Measurements from ENCODE around the gene NAT10.

The NAT10 gene

GRCh38 chr11:34188181-34188580 lies 82.8 kb downstream of the NAT10 start:
- DNase-seq (ENCODE audit: low read depth in 3 of 3), result no peak

GRCh38 chr11:34189191-34189590 lies 83.8 kb downstream of the NAT10 start:
- no peak for DNase-seq (ENCODE audit: low read depth in 3 of 3)

GRCh38 chr11:34190192-34191139 lies 85.0 kb downstream of the NAT10 start:
- no peak for DNase-seq (ENCODE audit: low read depth in 3 of 3)

GRCh38 chr11:34191578-34191977 lies 86.1 kb downstream of the NAT10 start:
- no peak for DNase-seq (ENCODE audit: low read depth in 3 of 3)

- peak in 1 of 3 donors; percentile 3 for DNase-seq (ENCODE audit: low read depth in 3 of 3)
These were observed 87.3 kb downstream of the NAT10 start for GRCh38 chr11:34192481-34193401.

GRCh38 chr11:34194576-34195335 lies 89.3 kb downstream of the NAT10 start:
- DNase-seq (ENCODE audit: low read depth in 3 of 3), result no peak
